ENCODE data around the gene C1QTNF9. TPM values are rescaled to one million over a fixed set of nuclear protein-coding genes. Genes with fewer than 3 reads are reported as not detected.

C1QTNF9 gene
- total RNA-seq, 4 donors from 2014 or later: 0.28 to 0.70 TPM; not detected in 2

- Histone ChIP-seq H3K36me3 (no peaks in the 10 kb centered on the region), H3K4me3 (peak overlapping the region; percentile 25 to 41), H3K9me3 (no peaks in the 10 kb centered on the region), H3K27ac (peak overlapping the region; percentile 85 to 87), H3K4me1 (peaks cover 0 to 8% of the 10 kb centered on the region in 2 donors), H3K27me3 (no peaks in the 10 kb centered on the region)
- DNase-seq: peak; percentile 51 to 52
- intact Hi-C loops (cut with DNase I; ENCODE audit: low total_unique reads): no loop called here
- TF ChIP-seq CTCF (IDR thresholded peaks at IDR 0.05): no peak
- TF ChIP-seq POLR2A (IDR thresholded peaks at IDR 0.05): no peak
Observed at GRCh38 chr13:24271601-24272451, 37.6 kb upstream of the C1QTNF9 start.

- TF ChIP-seq POLR2A (IDR thresholded peaks at IDR 0.05) (no peak), CTCF (IDR thresholded peaks at IDR 0.05) (no peak)
- peak in 1 of 2 donors; percentile 27 for DNase-seq
- Histone ChIP-seq H3K9me3 (no peaks in the 10 kb centered on the region), H3K4me3 (peak overlapping the region; percentile 25 to 41), H3K4me1 (peaks cover 0 to 8% of the 10 kb centered on the region in 2 donors), H3K36me3 (no peaks in the 10 kb centered on the region), H3K27ac (peak overlapping the region; percentile 85 to 87), H3K27me3 (no peaks in the 10 kb centered on the region)
- intact Hi-C loops (cut with DNase I; ENCODE audit: low total_unique reads): no loop called here
Observed at GRCh38 chr13:24272452-24273161, 36.8 kb upstream of the C1QTNF9 start.

- Histone ChIP-seq H3K27ac (no peak overlapping the region), H3K27me3 (no peaks in the 10 kb centered on the region), H3K4me3 (no peak overlapping the region), H3K9me3 (no peaks in the 10 kb centered on the region), H3K36me3 (no peaks in the 10 kb centered on the region), H3K4me1 (peaks cover 0 to 8% of the 10 kb centered on the region in 2 donors)
- TF ChIP-seq POLR2A (IDR thresholded peaks at IDR 0.05) (no peak), CTCF (IDR thresholded peaks at IDR 0.05) (no peak)
- DNase-seq: no peak
- intact Hi-C loops (cut with DNase I; ENCODE audit: low total_unique reads): no loop called here
Observed at GRCh38 chr13:24273926-24274325, 35.5 kb upstream of the C1QTNF9 start.

- H3K4me3 ChIP-seq: no peak overlapping the region
- no peaks in the 10 kb centered on the region for H3K9me3 ChIP-seq
- no peak for DNase-seq
- intact Hi-C loops (cut with DNase I; ENCODE audit: low total_unique reads): no loop called here
- peaks cover 0 to 8% of the 10 kb centered on the region in 2 donors for H3K4me1 ChIP-seq
- no peaks in the 10 kb centered on the region for H3K36me3 ChIP-seq
- no peak for TF ChIP-seq POLR2A (IDR thresholded peaks at IDR 0.05)
- TF ChIP-seq CTCF (IDR thresholded peaks at IDR 0.05): no peak
- no peak overlapping the region for H3K27ac ChIP-seq
- no peaks in the 10 kb centered on the region for H3K27me3 ChIP-seq
Observed at GRCh38 chr13:24274452-24275021, 34.8 kb upstream of the C1QTNF9 start.
